GM18505 (cell line): ENCODE results near the gene HNF4A.

ENCODE experiments used
- ATAC-seq: cut with Tn5 transposase; IDR thresholded peaks from one replicate; pipeline ENCODE4 v1.9.1; 2021; ENCODE audit not compliant: unreplicated experiment
- POLR2A ChIP-seq: IDR thresholded peaks from 4 replicates; pipeline ENCODE4 v1.6.1; 2011; ENCODE audit warnings: borderline replicate concordance; ENCODE audit not compliant: insufficient read depth, insufficient read length; ENCODE audit errors: extremely low read depth

HNF4A gene

DNA sequence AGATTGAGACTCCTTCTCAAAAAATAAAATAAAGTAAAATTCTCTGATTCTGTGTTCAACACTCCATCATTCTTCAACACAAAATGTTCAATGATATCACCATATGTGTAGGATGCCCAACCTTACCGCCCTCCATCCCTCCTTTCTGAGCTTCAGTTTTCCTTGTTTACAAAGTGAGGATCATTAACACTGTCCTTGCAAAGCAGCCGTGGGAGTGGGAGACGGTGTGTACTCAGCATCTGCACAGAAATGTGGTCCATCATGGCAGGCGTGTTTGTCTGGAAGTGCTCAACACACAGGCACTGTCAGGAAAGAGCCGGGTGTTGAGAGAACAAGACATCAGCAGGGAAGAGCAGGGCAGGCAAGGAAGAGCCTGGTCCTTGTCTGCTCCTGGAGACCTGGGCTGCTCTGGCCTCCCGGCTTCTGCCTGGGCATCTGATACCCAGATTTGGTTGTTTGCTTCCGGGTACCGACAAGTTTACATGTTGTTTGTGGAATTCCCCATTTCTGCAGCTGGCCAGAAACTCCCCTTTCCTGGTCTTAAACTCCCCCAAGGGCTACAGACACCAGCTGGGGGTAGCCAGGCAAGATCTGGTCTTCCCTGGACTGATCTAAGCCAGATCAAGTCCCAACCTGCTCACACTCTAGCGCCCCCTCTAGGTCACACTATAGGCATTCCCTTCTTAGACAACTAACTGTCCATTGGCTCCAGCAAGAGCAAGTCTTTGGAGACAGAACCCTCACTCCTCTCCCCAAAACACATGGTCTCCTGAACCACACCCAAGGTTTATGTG, 93.5 kb downstream of the HNF4A start:
- no peak for TF ChIP-seq POLR2A
- no peak for ATAC-seq

DNA sequence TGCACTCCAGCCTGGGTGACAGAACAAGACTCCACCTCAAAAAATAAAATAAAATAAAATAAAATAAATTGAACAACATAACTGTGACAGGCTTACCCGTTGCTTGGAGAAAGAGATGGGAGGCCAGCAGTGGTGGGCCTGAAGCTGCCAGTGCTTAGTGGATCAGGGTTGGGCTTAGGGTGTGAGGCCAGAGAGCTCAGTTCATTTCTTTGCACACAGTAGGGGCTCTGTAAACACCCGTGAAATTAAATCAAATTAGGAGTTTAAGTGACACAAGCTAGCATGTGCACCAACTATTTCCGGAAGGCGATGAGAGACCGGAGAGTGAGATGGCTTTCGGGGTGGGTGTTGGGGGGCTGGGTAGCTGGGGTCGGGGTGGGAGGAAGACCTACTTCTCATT, 94.4 kb downstream of the HNF4A start:
- TF ChIP-seq POLR2A: no peak

DNA sequence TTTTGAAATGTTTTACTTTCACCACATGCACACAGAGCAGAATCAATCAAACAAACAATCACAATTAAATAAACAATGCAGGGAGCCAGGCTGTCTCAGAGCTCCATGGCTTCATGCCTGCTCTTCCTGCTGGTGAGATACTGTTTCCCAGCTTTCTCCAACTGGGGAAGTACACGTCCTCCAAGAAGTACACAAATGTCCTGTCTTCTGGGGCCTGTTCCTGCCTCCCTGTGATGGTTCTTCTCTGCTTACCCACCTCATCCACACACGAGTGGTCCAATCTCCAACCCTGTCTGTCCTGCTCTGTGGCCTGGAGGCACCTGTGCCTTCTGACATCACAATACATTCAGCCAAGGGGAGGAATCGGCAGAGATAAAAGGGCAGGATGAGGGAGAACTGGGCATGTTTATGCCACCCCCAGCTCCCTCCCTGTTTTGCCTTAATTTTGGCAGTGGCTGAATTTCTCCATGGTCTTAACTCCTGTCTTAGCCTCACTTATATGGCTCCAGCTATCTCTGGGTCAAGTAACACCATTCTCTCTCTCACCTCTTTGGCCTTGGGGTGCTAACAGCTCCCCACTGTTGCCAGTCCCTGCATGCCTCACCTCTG, 94.9 kb downstream of the HNF4A start:
- no peak for TF ChIP-seq POLR2A
- no peak for ATAC-seq

More for the DNA sequence above, 94.4 kb downstream of the HNF4A start:
- no peak for ATAC-seq

DNA sequence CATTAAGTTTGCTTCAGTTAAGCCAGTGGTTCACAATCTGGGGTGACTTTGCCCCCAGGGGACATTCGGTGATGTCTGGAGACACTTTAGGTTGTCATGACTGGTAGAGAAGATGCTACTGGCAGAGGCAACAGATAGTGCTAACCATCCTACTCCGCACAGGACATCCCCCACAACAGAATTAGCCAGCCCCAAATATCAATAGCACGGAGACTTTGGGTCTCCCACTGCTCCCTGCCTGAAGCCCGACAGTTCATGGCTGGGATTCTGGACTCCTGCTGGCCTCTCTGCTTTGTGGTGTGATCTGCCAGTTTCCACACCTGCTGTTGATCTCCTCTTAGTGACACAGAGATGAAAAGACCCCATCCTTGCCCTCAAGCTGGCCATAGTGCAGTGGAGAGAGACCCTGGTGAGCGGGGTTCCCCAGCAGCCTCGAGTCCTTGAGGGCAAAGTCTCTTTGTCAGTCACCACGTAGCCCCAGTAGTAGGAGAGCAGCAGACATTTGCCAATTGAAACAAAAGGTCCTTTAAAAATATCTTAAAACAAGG, 95.5 kb downstream of the HNF4A start:
- no peak for ATAC-seq
- no peak for TF ChIP-seq POLR2A

DNA sequence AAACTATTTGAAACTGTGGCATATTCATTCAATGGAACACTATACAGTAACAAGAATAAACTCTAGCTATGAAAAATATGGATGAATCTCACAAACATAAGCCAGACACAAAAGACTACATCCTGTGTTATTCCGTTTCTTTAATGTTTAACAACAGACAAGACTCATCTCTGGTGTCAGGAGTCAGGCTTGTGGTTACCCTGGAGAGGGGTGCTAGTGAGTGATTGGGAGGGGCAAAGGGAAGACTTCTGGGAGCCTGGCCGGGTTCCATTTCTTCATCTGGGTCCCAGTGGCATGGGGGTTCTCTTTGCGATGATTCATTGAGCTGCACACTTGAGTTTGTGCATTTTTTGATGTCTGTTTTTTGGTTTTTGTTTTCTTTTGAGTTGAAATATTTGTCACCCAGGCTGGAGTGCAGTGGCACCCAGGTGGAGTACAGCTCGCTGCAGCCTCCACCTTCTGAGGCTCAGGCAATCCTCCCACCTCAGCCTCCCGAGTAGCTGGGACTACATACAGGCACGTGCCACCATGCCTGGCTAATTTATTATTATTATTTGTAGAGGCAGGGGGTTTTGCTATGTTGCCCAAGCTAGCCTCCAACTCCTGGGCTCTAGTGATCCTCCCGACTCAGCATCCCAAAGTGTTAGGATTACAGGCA, 98.9 kb downstream of the HNF4A start:
- no peak for ATAC-seq
- TF ChIP-seq POLR2A: no peak

DNA sequence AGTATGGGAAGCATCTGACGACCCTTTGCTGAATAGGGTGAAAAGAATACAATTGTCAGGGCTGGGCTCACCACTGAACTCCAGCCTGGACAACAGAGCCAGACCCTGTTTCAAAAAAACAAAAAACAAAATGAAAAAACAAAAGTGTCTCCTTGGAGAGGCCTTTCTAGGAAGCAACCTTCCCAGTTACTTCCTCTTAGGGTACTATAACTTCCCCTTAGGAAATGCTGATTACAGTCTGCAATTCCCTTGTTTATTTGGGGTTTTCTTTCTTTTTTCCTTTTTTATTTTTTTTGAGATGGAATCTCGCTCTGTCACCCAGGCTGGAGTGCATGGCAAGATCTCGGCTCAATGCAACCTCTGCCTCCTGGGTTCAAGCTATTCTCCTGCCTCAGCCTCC, 99.6 kb downstream of the HNF4A start:
- no peak for ATAC-seq
- TF ChIP-seq POLR2A: no peak

DNA sequence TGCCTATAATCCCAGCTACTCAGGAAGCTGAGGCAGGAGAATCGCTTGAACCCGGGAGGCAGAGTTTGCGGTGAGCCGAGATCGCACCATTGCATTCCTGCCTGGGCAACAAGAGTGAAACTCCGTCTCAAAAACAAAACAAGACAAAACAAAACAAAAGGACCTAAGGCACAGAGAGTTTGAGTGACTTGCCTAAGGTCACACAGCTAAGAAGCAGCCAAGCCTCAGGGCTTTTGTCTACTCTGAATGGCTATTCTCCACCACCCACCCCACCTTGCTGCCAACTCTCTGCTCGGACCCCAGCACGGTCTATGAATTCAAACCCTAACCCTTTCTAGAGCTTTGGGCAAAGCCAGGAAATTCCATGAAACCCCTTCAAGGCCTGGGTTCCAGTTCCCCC, 101.1 kb downstream of the HNF4A start:
- TF ChIP-seq POLR2A: no peak
- ATAC-seq: no peak

DNA sequence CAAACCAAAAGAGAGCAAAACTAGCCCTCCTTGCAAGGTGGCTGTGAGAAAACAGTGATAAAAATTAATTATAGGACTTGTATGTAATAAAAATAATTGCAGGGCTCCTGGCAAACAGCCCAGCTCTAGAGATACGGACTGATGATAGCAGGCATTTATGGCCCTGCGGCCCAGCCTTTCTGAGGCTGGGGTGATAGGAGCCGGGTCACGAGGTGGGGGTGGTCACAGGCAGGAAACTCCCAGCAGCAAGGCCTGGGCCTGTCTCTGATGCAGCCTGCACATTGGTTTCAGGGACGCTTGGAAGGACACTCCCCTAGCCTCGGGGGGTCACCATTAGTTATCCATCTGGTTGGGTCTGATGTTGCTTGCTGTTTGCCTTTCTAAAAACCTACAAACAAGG, 101.5 kb downstream of the HNF4A start:
- no peak for ATAC-seq
- no peak for TF ChIP-seq POLR2A

DNA sequence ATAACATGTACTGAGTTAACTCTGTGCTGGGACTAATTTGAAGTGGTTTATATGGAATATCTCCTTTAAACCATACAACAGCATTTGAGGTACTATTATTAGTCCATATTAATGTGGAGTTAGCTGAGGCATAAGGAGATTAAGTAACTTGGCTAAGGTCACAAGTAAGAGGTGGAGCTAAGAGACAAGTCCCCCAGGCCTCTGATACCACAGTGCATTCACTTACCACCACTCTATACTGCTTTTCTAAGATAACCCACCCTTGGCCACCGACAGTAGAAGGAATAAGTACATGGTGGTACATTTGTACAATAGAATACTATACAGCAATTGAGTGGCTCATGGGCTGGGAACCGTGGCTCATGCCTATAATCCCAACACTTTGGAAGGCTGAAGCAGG, 103.8 kb downstream of the HNF4A start:
- no peak for ATAC-seq
- no peak for TF ChIP-seq POLR2A

DNA sequence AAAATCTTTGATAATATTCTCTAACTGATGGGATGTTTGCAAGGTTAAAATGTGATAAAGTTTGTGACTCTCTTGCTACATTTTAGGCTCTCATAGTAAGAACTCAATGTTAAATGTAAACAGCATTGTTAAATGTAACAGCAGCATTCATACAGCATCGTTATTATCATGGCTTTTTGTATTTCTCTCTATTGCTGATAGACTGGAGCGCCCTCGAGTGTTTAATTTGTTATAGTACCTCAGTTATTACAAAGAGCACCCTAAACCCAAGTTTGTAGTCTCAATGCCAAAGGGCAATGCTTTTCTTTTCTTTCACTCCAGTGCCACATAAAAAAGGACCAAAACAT, 105.3 kb downstream of the HNF4A start:
- ATAC-seq: no peak
- no peak for TF ChIP-seq POLR2A

DNA sequence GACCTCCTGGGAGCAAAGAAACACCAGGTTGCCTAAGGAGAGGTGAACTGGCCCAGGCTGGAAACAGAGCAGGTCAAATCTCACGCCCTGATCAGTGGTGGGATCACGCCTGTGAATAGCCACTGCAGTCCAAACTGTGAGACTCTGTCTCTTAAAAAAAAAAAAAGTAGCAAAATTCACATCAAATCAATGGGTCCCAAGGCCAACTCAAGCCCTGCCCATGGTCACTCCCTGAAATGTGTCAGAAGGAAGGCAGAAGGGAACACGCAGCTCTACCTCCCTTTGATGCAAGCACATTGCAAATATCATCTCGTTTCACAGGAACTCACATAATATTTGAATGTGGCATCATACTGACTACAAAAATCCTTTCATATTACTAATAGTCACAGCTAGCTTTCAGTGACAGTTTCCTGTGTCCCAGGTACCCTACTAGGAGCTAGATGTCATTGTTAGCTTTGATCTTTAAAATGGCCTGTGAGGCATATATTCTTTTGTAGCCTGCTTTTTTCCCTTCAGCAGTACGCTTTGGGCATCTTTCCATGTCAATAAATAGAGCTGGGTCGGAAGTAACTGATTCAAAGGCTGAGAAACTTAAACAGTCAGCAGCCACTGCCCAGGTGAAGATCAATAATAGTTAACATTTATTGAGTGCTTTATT, 105.8 kb downstream of the HNF4A start:
- ATAC-seq: no peak
- no peak for TF ChIP-seq POLR2A

DNA sequence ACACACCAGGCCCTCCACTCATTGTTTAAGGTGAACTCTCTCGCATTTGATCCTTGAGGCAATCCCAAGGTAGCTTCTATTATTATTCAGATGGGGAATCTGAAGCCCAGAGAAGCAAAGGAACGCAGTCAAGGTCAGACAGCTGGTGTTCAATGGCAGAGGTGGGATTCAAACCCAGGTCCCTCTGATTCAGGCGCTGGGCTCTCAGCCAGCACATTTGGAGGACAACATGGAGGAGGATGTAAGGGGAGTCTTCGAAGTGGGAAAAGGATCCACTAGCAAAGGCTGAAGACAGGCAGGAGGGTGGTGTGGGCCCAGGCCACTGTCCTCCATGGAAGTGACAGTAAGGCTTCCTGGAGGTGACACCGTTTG, 106.3 kb downstream of the HNF4A start:
- TF ChIP-seq POLR2A: no peak
- no peak for ATAC-seq

DNA sequence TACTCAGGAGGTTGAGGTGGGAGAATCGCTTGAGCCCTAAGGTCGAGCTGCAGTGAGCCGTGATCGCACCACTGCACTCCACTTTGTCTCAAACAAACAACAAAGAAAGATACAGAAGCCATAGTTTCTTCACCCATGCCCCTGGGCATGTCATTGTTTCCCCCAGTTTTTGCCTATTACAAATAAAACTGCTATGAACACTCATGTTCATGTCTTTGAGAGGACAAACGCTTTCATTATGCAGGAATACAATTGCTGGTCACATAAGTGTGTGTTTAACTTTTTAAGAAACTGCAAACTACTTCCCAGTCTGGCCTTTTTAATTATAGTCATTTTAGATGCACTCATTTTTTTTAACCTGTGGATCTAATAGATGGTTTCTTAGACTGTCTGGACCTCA, 108.0 kb downstream of the HNF4A start:
- ATAC-seq: no peak

More for the DNA sequence above, 108.0 kb downstream of the HNF4A start:
- no peak for TF ChIP-seq POLR2A
